GM23338 (cell line): ENCODE results near the gene TFAP2B. TPM values are rescaled to one million over a fixed set of nuclear protein-coding genes. Genes with fewer than 3 reads are reported as not detected.

Source experiments
- ATAC-seq: fragments of 200-7000 bp; cut with Tn5 transposase; 3 replicates; pipeline ENCODE4 v1.9.1; 2020
- DNase-seq: peaks from one replicate; pipeline ENCODE4 v3.0.0-alpha.2; 2015; ENCODE audit warnings: low spot score
- H2AFZ ChIP-seq: fragments of 200-600 bp; sonication (generic); 2 replicates; pipeline ENCODE4 v1.8.0; 2016; ENCODE audit warnings: antibody characterized with exemption, mild to moderate bottlenecking, moderate library complexity
- H3F3A ChIP-seq: fragments of 200-600 bp; sonication (generic); replicated peaks from 2 replicates; pipeline ENCODE4 v1.8.0; 2017; ENCODE audit warnings: antibody characterized with exemption, mixed run types, low read depth
- H3K27ac ChIP-seq: fragments of 200-600 bp; sonication (generic); 2 replicates; pipeline ENCODE4 v1.6.1; 2016; ENCODE audit warnings: low read depth
- H3K27me3 ChIP-seq: fragments of 200-600 bp; sonication (generic); 2 replicates; pipeline ENCODE4 v1.8.0; 2016; ENCODE audit warnings: mild to moderate bottlenecking, mixed run types, moderate library complexity; ENCODE audit not compliant: insufficient read depth
- H3K36me3 ChIP-seq: fragments of 200-600 bp; sonication (generic); 2 replicates; pipeline ENCODE4 v1.8.0; 2016; ENCODE audit warnings: mild to moderate bottlenecking; ENCODE audit not compliant: insufficient read depth
- H3K4me1 ChIP-seq: fragments of 200-600 bp; sonication (generic); 2 replicates; pipeline ENCODE4 v1.8.0; 2016; ENCODE audit warnings: mild to moderate bottlenecking, moderate library complexity; ENCODE audit not compliant: insufficient read depth
- H3K4me2 ChIP-seq: fragments of 200-600 bp; sonication (generic); 2 replicates; pipeline ENCODE4 v1.7.1; 2017; ENCODE audit warnings: mixed run types
- H3K4me3 ChIP-seq: fragments of 200-600 bp; sonication (generic); 2 replicates; pipeline ENCODE4 v1.6.1; 2016; ENCODE audit warnings: mixed run types
- H3K79me2 ChIP-seq: fragments of 200-600 bp; sonication (generic); replicated peaks from 2 replicates; pipeline ENCODE4 v1.8.0; 2017; ENCODE audit warnings: mild to moderate bottlenecking; ENCODE audit not compliant: insufficient read depth
- H3K9me2 ChIP-seq: fragments of 200-600 bp; sonication (generic); 2 replicates; pipeline ENCODE4 v1.8.0; 2017; ENCODE audit not compliant: insufficient read depth
- H4K20me1 ChIP-seq: fragments of 200-600 bp; sonication (generic); replicated peaks from 2 replicates; pipeline ENCODE4 v1.8.0; 2017; ENCODE audit warnings: mild to moderate bottlenecking; ENCODE audit not compliant: insufficient read depth
- H3K27ac Mint-ChIP-seq: 2 replicates; pipeline ENCODE4 v1.8.0; 2020; ENCODE audit warnings: inconsistent platforms, mild to moderate bottlenecking, moderate library complexity, mixed read lengths
- H3K27me3 Mint-ChIP-seq: 3 replicates; pipeline ENCODE4 v1.8.0; 2022; ENCODE audit warnings: low read depth, mild to moderate bottlenecking, moderate library complexity, mixed read lengths, inconsistent platforms; ENCODE audit not compliant: insufficient read depth, poor library complexity
- H3K36me3 Mint-ChIP-seq: 3 replicates; pipeline ENCODE4 v1.8.0; 2021; ENCODE audit warnings: low read depth, mild to moderate bottlenecking, inconsistent platforms, moderate library complexity, mixed read lengths
- H3K4me1 Mint-ChIP-seq: 3 replicates; pipeline ENCODE4 v1.8.0; 2020; ENCODE audit warnings: mild to moderate bottlenecking, inconsistent platforms, mixed read lengths
- H3K4me3 Mint-ChIP-seq: 3 replicates; pipeline ENCODE4 v1.8.0; 2021; ENCODE audit warnings: moderate library complexity, mild to moderate bottlenecking, inconsistent platforms, mixed read lengths
- H3K9me3 Mint-ChIP-seq: 3 replicates; pipeline ENCODE4 v1.8.0; 2020; ENCODE audit warnings: moderate library complexity, mild to moderate bottlenecking, inconsistent platforms, mixed read lengths
- CREB1 ChIP-seq: fragments of 250-450 bp; sonication (Bioruptor Pico); IDR thresholded peaks from 2 replicates; pipeline ENCODE4 v1.5.0; 2020; ENCODE audit warnings: low read depth, mild to moderate bottlenecking, moderate library complexity
- EZH2 ChIP-seq: fragments of 200-600 bp; sonication (generic); IDR thresholded peaks from one replicate; pipeline ENCODE4 v1.8.0; 2017; ENCODE audit warnings: antibody characterized with exemption, mild to moderate bottlenecking, low read depth; ENCODE audit not compliant: unreplicated experiment
- EZH2phosphoT487 ChIP-seq: fragments of 200-600 bp; sonication (generic); IDR thresholded peaks from one replicate; pipeline ENCODE4 v1.8.1; 2018; ENCODE audit warnings: antibody characterized with exemption; ENCODE audit not compliant: unreplicated experiment
- JUNB ChIP-seq: IDR thresholded peaks from one replicate; pipeline ENCODE4 v1.6.1; 2016; ENCODE audit warnings: antibody characterized with exemption; ENCODE audit not compliant: unreplicated experiment
- NANOG ChIP-seq: IDR thresholded peaks from 2 replicates; pipeline ENCODE4 v1.6.1; 2016; ENCODE audit warnings: antibody characterized with exemption, borderline replicate concordance
- ZNF114 ChIP-seq: fragments of 250-450 bp; sonication (Bioruptor Pico); IDR thresholded peaks from 2 replicates; pipeline ENCODE4 v1.5.0; 2020; ENCODE audit warnings: mild to moderate bottlenecking, moderate library complexity
- ZNF331 ChIP-seq: fragments of 250-450 bp; sonication (Bioruptor Pico); IDR thresholded peaks from 2 replicates; pipeline ENCODE4 v1.5.0; 2020; ENCODE audit warnings: low read depth, mild to moderate bottlenecking, moderate library complexity
- polyA plus RNA-seq: library from polyadenylated mRNA; unstranded; fragments of >200 nt; fragmentation: Nextera tagmentation; extraction: Ambion mirVana; gene quantifications from 2 replicates; pipeline ENCODE4 v1.2.1, GENCODE V29; 2016
- total RNA-seq: library from RNA; depleted of rRNA; stranded (reverse); fragments of >200 nt; shearing (Covaris generic); gene quantifications from 2 replicates; pipeline ENCODE4 v1.2.3, GENCODE V29; 2014
- TF ChIP-seq, protein P1 (sequence below): IDR thresholded peaks from one replicate; pipeline ENCODE4 v1.6.1; 2018; ENCODE audit warnings: antibody characterized with exemption; ENCODE audit not compliant: unreplicated experiment
- TF ChIP-seq, protein P2 (sequence below): IDR thresholded peaks from 2 replicates; pipeline ENCODE4 v1.6.1; 2016; ENCODE audit warnings: antibody characterized with exemption
- TF ChIP-seq, protein P3 (sequence below), 2 experiments: fragments of 200-600 bp in 1 of 2; sonication (generic) in 1 of 2; conservative IDR thresholded peaks; 2 replicates each; pipeline versions ENCODE4 v1.5.1 to v1.6.1; 2016 to 2017; ENCODE audit warnings: antibody characterized with exemption in 2 of 2, low read depth in 2 of 2, mild to moderate bottlenecking in 2 of 2, moderate library complexity in 1 of 2

The TFAP2B gene
- total and polyA plus RNA-seq, 2 experiments from 2014 or later: not detected

DNA sequence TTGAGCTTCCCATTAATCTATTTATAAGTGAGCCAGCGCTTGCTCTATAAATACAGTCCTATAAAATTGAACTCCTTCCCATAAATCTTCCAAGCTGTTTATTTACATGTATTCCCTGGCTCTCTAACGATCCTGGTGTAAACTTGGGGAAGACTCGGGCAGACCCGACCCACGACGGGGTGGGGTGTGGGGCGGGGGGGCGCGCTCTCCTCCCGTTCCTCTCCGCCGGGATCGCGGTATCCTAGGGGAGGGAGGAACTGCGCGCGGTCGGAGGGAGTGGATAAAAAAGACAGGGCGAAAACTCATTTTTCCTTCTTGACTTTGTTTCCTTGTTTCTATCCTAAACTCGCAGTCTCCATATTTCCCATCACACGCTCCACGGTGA lies 31.1 kb downstream of the TFAP2B start:
- no peak; the same call in 2 of the 3 replicates for ATAC-seq
- Mint-ChIP-seq H3K9me3 (no peaks in the 10 kb centered on the region; the same call in 1 of the 3 replicates), H3K27ac (no peak overlapping the region), H3K36me3 (no peaks in the 10 kb centered on the region), H3K4me1 (peaks cover 56% of the 10 kb centered on the region), H3K4me3 (peak overlapping the region; percentile 77), H3K27me3 (peaks cover 91% of the 10 kb centered on the region)
- peaks cover 14% of the 10 kb centered on the region for H3F3A ChIP-seq
- H3K27me3 ChIP-seq: peaks cover 100% of the 10 kb centered on the region
- no peaks in the 10 kb centered on the region for H3K79me2 ChIP-seq
- peak overlapping the region; percentile 86 for H3K4me2 ChIP-seq
- peaks cover 19% of the 10 kb centered on the region; the same call in 1 of the 2 replicates for H4K20me1 ChIP-seq
- H2AFZ ChIP-seq: 0 out of 2 replicates have a peak overlapping the region, but pooled peaks have one; percentile 43
- H3K27ac ChIP-seq: no peak overlapping the region
- H3K4me1 ChIP-seq: peaks cover 75% of the 10 kb centered on the region
- no peaks in the 10 kb centered on the region for H3K9me2 ChIP-seq
- H3K36me3 ChIP-seq: no peaks in the 10 kb centered on the region
- H3K4me3 ChIP-seq: peak overlapping the region; percentile 56
- TF ChIP-seq EZH2phosphoT487: no peak
- no peak for DNase-seq

DNA sequence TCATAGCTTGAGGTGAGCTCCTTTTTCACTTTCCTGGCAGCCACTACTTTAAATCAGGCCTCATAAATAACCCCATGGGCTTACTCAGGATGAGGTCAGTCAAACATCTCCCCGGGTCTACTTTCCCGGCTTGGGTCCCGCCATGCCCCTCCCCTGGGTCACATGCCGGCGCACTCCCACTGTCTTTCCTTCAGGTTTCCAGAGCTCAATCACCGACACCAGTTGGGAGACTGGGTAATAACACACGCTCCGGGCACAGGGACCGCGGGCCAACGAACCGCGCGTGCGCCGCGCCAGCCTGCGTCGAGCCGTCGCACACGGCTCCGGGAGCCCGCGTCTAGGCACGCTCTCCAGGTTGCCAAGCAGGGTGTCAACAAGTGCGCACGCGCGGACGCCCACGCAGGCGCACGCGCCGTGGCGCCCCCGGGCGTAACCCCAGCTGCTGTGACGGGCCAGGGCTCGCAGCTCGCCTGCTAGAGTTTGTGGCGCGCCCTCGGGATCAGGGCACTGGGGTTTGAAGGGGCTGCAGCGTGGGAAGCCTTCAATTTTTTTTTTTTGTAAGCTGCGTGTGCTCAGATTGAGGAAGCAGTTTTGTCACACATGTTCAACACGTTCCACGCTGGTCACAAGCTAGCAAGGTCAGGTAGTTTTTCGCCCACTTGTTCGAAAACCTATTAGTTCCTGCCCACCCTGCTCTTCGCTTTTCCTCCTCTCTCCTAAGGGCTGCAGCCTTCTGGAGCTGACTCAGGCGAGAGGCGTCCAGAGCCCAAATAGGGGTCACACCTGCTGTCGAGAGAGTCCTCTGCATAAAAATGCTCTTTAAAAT lies 31.8 kb downstream of the TFAP2B start:
- peak; percentile 60 for DNase-seq
- H3K36me3 Mint-ChIP-seq: no peaks in the 10 kb centered on the region
- H3K4me2 ChIP-seq: peak overlapping the region; percentile 86
- H3K4me1 Mint-ChIP-seq: peaks cover 51% of the 10 kb centered on the region
- H3K4me3 ChIP-seq: peak overlapping the region; percentile 56
- H3K27me3 Mint-ChIP-seq: peaks cover 84% of the 10 kb centered on the region
- peaks cover 70% of the 10 kb centered on the region for H3K4me1 ChIP-seq
- H3K36me3 ChIP-seq: no peaks in the 10 kb centered on the region
- peaks cover 100% of the 10 kb centered on the region for H3K27me3 ChIP-seq
- 0 out of 2 replicates have a peak overlapping the region, but pooled peaks have one; percentile 43 for H2AFZ ChIP-seq
- H3K27ac Mint-ChIP-seq: no peak overlapping the region
- H3F3A ChIP-seq: peaks cover 14% of the 10 kb centered on the region
- peaks cover 19% of the 10 kb centered on the region; the same call in 1 of the 2 replicates for H4K20me1 ChIP-seq
- no peak overlapping the region for H3K27ac ChIP-seq
- no peaks in the 10 kb centered on the region for H3K79me2 ChIP-seq
- no peaks in the 10 kb centered on the region for H3K9me2 ChIP-seq
- no peaks in the 10 kb centered on the region; the same call in 1 of the 3 replicates for H3K9me3 Mint-ChIP-seq
- peak overlapping the region; percentile 77 for H3K4me3 Mint-ChIP-seq
- ATAC-seq: peak; percentile 41
- TF ChIP-seq ZNF114 (CRISPR knock-in tag) (no peak), EZH2 (peak; percentile 80), ZNF331 (no peak), EZH2phosphoT487 (peak; percentile 61), CREB1 (CRISPR knock-in tag) (no peak), NANOG (no peak), JUNB (no peak)
- TF ChIP-seq, protein P1, sequence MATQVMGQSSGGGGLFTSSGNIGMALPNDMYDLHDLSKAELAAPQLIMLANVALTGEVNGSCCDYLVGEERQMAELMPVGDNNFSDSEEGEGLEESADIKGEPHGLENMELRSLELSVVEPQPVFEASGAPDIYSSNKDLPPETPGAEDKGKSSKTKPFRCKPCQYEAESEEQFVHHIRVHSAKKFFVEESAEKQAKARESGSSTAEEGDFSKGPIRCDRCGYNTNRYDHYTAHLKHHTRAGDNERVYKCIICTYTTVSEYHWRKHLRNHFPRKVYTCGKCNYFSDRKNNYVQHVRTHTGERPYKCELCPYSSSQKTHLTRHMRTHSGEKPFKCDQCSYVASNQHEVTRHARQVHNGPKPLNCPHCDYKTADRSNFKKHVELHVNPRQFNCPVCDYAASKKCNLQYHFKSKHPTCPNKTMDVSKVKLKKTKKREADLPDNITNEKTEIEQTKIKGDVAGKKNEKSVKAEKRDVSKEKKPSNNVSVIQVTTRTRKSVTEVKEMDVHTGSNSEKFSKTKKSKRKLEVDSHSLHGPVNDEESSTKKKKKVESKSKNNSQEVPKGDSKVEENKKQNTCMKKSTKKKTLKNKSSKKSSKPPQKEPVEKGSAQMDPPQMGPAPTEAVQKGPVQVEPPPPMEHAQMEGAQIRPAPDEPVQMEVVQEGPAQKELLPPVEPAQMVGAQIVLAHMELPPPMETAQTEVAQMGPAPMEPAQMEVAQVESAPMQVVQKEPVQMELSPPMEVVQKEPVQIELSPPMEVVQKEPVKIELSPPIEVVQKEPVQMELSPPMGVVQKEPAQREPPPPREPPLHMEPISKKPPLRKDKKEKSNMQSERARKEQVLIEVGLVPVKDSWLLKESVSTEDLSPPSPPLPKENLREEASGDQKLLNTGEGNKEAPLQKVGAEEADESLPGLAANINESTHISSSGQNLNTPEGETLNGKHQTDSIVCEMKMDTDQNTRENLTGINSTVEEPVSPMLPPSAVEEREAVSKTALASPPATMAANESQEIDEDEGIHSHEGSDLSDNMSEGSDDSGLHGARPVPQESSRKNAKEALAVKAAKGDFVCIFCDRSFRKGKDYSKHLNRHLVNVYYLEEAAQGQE: no peak
- TF ChIP-seq, protein P2, sequence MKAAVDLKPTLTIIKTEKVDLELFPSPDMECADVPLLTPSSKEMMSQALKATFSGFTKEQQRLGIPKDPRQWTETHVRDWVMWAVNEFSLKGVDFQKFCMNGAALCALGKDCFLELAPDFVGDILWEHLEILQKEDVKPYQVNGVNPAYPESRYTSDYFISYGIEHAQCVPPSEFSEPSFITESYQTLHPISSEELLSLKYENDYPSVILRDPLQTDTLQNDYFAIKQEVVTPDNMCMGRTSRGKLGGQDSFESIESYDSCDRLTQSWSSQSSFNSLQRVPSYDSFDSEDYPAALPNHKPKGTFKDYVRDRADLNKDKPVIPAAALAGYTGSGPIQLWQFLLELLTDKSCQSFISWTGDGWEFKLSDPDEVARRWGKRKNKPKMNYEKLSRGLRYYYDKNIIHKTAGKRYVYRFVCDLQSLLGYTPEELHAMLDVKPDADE: no peak
- TF ChIP-seq, protein P3, sequence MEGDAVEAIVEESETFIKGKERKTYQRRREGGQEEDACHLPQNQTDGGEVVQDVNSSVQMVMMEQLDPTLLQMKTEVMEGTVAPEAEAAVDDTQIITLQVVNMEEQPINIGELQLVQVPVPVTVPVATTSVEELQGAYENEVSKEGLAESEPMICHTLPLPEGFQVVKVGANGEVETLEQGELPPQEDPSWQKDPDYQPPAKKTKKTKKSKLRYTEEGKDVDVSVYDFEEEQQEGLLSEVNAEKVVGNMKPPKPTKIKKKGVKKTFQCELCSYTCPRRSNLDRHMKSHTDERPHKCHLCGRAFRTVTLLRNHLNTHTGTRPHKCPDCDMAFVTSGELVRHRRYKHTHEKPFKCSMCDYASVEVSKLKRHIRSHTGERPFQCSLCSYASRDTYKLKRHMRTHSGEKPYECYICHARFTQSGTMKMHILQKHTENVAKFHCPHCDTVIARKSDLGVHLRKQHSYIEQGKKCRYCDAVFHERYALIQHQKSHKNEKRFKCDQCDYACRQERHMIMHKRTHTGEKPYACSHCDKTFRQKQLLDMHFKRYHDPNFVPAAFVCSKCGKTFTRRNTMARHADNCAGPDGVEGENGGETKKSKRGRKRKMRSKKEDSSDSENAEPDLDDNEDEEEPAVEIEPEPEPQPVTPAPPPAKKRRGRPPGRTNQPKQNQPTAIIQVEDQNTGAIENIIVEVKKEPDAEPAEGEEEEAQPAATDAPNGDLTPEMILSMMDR (conservative IDR thresholded peaks at IDR 0.05; ENCODE audit: low read depth in 2 of 2): no peak
